HUES64 (cell line): Measurements from ENCODE around the gene NPHP4.

Experiments used
- H3K27ac ChIP-seq: 2 replicates; pipeline ENCODE4 v1.7.0; 2013; ENCODE audit warnings: low read depth, low read length, inconsistent platforms
- H3K27me3 ChIP-seq: 2 replicates; pipeline ENCODE4 v1.6.1; 2013; ENCODE audit warnings: mild to moderate bottlenecking, low read length; ENCODE audit not compliant: insufficient read depth
- H3K36me3 ChIP-seq: 2 replicates; pipeline ENCODE4 v1.6.1; 2013; ENCODE audit warnings: mild to moderate bottlenecking, low read length; ENCODE audit not compliant: insufficient read depth
- H3K4me1 ChIP-seq: 2 replicates; pipeline ENCODE4 v1.6.1; 2013; ENCODE audit warnings: mild to moderate bottlenecking, low read length, moderate library complexity; ENCODE audit not compliant: insufficient read depth
- H3K4me3 ChIP-seq: 2 replicates; pipeline ENCODE4 v1.5.1; 2013; ENCODE audit warnings: mild to moderate bottlenecking, low read length, moderate library complexity
- H3K9ac ChIP-seq: 2 replicates; pipeline ENCODE4 v1.6.1; 2013; ENCODE audit warnings: mild to moderate bottlenecking, low read depth, low read length
- H3K9me3 ChIP-seq: 2 replicates; pipeline ENCODE4 v1.6.1; 2013; ENCODE audit warnings: low read depth, low read length; ENCODE audit not compliant: insufficient read depth
- WGBS: fragments of 150-250, 120-280 bp; methylation state at CpG from one replicate; pipeline ENCODE4 v1.1.7; 2013; ENCODE audit warnings: missing lambda C conversion rate; 5-methylcytosine and 5-hydroxymethylcytosine counted together

Gene NPHP4

GRCh38 chr1:6002714-6003501, 10.7 kb upstream of the NPHP4 start:
- H3K36me3 ChIP-seq = no peaks in the 10 kb centered on the region
- no peak overlapping the region for H3K9ac ChIP-seq
- H3K27me3 ChIP-seq = peaks cover 12% of the 10 kb centered on the region
- no peak overlapping the region for H3K4me3 ChIP-seq
- no peak overlapping the region for H3K27ac ChIP-seq
- H3K4me1 ChIP-seq = peaks cover 13% of the 10 kb centered on the region
- no peaks in the 10 kb centered on the region for H3K9me3 ChIP-seq
- 31% methylated on average over 33 of the region's 33 CpGs for WGBS

GRCh38 chr1:6001992-6002576, 9.9 kb upstream of the NPHP4 start:
- H3K36me3 ChIP-seq = no peaks in the 10 kb centered on the region
- no peaks in the 10 kb centered on the region for H3K9me3 ChIP-seq
- 79% methylated on average over 13 of the region's 13 CpGs for WGBS
- peaks cover 12% of the 10 kb centered on the region for H3K27me3 ChIP-seq
- no peak overlapping the region for H3K27ac ChIP-seq
- no peak overlapping the region for H3K9ac ChIP-seq
- peaks cover 13% of the 10 kb centered on the region for H3K4me1 ChIP-seq
- H3K4me3 ChIP-seq = no peak overlapping the region

DNA sequence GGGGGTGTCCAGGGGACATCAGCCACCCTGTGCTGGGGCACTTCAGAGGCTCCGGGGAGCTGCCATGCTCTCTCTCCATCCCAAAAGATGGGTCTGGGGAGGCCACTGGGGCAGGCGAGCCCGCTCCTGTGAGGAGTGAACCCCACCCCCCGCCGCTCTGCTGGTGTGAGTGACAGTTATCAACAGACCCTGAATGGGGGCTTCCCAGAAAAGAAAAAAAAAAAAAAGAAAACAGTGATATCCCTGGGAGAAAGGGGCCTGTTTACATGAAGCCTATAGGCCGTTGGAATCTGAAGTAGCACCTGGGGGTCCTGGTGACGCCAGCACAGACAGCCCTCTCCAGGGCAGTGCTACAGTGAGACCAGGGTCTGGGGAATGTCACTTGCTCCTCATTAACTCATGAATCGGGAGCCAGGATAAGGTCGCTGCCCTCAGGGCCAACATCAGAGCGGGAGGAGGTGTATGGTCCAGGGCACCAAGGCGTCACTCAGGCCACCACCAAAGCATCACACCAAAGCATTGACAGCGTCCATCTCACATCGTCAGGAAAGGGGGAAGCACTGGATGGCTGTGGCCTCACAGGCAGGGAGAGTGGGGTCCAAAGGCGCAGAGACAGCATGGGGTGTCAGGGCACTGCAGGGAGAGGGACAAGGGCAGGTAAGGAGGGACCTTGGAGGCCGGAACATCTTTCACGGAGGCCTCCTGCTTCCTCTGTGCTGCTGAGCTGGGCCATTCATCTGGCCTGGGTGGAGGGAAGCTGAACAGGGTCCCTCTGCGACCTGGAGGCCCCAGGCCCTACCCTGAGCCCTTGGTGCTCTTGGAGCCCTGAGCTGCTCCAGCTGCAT, 8.4 kb upstream of the NPHP4 start:
- no peak overlapping the region for H3K9ac ChIP-seq

DNA sequence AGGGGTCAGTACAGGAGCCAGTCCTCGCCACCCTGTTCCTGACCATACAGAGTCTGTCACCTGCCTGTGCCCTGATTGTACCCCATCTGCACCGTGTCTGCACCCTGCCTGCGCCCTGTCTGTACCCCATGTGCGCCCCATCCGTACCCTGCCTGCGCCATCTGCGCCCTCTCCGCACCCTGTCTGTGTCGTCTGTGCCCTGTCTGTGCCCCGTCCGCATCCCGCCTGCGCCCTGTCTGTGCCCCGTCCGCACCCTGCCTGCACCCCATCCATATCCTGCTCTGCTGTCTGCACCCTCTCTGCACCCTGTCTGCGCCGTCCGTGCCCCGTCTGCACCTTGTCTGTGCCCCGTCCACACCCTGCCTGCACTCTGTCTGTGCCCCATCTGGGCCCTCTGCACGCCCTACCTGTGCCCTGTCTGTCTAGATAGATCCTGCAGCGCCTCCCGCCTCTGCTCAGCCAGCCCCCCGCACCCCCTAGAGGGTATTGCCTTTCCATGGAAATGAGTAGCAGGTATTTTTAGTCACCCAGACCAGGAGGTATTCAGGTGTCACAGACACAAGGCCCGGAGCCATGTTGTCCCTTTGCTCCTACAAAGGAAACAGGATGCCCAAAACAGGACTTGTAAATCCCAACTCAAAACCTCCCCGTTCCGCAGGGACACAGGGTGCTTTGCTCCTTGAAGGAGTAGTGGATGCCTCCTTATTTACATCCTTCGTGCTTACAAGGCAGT, 7.7 kb upstream of the NPHP4 start:
- H3K27me3 ChIP-seq = peaks cover 20% of the 10 kb centered on the region
- no peak overlapping the region for H3K9ac ChIP-seq
- H3K36me3 ChIP-seq = no peaks in the 10 kb centered on the region
- H3K4me3 ChIP-seq = no peak overlapping the region
- no peaks in the 10 kb centered on the region for H3K9me3 ChIP-seq
- WGBS = 92% methylated on average over 27 of the region's 28 CpGs
- H3K4me1 ChIP-seq = peaks cover 13% of the 10 kb centered on the region
- no peak overlapping the region for H3K27ac ChIP-seq

More for the DNA sequence above, 8.4 kb upstream of the NPHP4 start:
- Histone ChIP-seq H3K27ac (no peak overlapping the region), H3K4me3 (no peak overlapping the region), H3K36me3 (no peaks in the 10 kb centered on the region), H3K9me3 (no peaks in the 10 kb centered on the region), H3K4me1 (peaks cover 13% of the 10 kb centered on the region), H3K27me3 (peaks cover 12% of the 10 kb centered on the region)
- WGBS = 87% methylated on average over 17 of the region's 17 CpGs

- Histone ChIP-seq H3K36me3 (no peaks in the 10 kb centered on the region), H3K27me3 (peaks cover 29% of the 10 kb centered on the region), H3K4me3 (no peak overlapping the region), H3K9ac (no peak overlapping the region), H3K4me1 (peaks cover 10% of the 10 kb centered on the region), H3K27ac (no peak overlapping the region), H3K9me3 (no peaks in the 10 kb centered on the region)
- 95% methylated on average over 19 of the region's 19 CpGs for WGBS
Observed at GRCh38 chr1:5998906-5999301, 6.7 kb upstream of the NPHP4 start.

DNA sequence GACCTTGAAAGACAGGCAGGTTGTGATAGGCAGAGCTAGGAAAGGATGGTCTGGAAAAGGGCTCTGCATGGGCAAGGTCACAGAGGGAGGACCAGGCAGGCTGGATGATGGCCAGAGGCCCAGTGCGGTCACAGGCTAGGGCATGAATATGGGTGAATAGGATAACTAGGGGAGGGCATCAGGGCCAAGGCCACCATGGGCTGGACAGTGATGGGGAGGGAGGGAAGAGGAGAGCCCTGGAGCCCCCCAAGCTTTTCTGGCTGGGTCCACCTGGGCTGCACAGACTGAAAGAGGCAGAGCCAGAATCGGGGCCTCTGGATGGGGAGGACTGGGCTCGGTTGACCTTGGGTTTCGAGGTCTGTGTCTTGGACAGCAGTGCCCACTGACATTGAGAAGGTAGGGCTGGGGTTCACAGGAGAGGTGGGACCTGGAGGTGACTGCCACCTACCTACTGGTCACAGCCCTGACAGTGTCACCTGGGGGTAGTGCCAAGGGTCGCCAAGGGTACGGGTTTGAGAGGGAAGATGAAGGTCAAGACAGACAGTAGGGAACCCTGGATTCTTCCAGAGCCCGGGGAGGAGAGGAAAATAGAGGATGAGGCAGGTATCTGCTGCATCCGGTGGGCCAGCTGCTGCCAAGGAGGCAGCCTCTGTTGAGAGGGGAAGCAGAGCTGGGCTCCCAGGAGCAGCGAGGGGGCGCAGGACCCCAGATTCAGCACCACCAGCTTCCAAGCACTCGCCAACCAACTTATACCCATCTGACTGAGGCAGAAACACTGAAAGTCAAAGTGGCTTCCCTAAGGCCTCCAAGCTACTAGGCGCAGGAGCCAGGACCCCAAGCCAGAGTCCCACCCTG, 6.1 kb upstream of the NPHP4 start:
- 90% methylated on average over 12 of the region's 12 CpGs for WGBS

GRCh38 chr1:5997316-5997715, 5.1 kb upstream of the NPHP4 start:
- Histone ChIP-seq H3K36me3 (no peaks in the 10 kb centered on the region), H3K9ac (no peak overlapping the region), H3K4me3 (no peak overlapping the region)

More for the DNA sequence above, 6.1 kb upstream of the NPHP4 start:
- no peak overlapping the region for H3K9ac ChIP-seq
- H3K27ac ChIP-seq = no peak overlapping the region
- no peak overlapping the region for H3K4me3 ChIP-seq
- no peaks in the 10 kb centered on the region for H3K36me3 ChIP-seq
- no peaks in the 10 kb centered on the region for H3K9me3 ChIP-seq
- H3K27me3 ChIP-seq = peaks cover 29% of the 10 kb centered on the region
- H3K4me1 ChIP-seq = peaks cover 7% of the 10 kb centered on the region; the same call in 1 of the 2 replicates

DNA sequence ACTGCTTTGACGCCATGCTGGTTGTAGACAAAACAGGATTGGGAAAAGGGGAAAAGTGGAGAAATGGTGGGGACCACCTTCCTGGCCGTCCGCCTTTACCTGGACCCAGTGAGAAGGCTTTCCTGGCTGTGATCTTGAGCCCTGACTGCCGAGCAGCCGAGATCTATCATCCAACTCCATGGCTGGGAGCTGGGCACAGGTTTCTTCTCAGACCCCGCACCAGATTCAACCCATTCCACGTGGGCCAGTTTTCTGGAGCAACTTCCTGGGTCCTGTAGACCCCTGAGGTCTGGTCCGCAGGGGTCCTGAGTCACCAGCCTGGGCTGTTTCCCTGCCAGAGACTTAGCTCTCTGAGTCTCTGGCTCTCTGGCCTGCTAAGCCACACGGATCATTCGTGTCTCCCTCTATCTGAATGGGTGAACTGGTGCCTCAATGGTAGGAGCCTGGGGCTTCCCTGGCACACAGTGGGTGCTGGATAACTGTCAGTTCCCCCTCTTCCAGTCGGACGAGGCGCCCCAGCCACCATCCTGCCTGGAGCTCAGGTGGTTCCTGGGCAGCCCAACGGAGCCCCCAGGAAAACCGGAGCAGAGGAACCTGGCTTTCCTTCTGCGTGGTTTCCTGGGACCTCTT, 4.5 kb upstream of the NPHP4 start:
- Histone ChIP-seq H3K9me3 (no peaks in the 10 kb centered on the region), H3K9ac (no peak overlapping the region), H3K36me3 (no peaks in the 10 kb centered on the region), H3K27me3 (peaks cover 26% of the 10 kb centered on the region), H3K4me1 (peaks cover 5% of the 10 kb centered on the region; the same call in 1 of the 2 replicates), H3K4me3 (no peak overlapping the region), H3K27ac (no peak overlapping the region)
- 87% methylated on average over 16 of the region's 16 CpGs for WGBS

More at GRCh38 chr1:5997316-5997715, 5.1 kb upstream of the NPHP4 start:
- no peaks in the 10 kb centered on the region for H3K9me3 ChIP-seq
- 89% methylated on average over 5 of the region's 5 CpGs for WGBS
- H3K4me1 ChIP-seq = peaks cover 5% of the 10 kb centered on the region; the same call in 1 of the 2 replicates
- H3K27ac ChIP-seq = no peak overlapping the region
- H3K27me3 ChIP-seq = peaks cover 28% of the 10 kb centered on the region

DNA sequence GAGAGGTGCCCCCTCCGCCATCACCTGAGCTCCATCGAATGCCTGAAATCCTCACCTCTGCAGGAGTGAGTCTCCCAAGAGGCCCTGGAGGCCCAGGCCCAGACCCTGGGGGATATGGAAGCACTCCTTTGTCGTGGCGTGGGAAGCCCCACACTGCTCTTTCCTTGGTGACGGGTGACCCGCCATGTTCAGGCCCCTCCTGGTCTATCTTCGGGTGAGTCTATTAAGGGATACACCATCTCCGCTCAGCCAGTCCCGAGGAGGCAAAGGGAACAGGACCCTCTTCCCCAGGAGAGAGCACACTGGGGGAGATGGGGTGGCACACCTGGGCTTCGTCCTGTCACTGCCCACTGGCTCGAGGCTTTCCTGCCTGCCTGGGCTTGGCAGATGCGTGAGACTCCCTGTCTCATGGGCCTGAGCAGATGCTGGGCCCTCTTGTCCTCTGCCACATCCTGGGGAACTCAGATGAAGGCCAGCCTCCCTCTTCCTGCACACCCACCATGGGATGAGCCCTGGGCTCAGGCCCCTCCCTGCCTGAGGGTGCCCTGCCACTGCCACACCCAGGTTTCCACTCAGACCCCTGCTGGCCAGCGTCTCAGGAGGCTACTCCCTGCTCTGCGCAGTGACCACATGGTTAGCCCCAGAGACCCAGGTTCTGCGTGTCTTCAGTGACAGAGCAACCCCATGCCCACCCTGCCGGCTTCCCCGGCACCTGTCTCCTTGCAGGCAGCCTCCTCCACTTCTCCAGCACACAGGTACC, 3.8 kb upstream of the NPHP4 start:
- Histone ChIP-seq H3K27ac (no peak overlapping the region), H3K36me3 (no peaks in the 10 kb centered on the region), H3K9me3 (no peaks in the 10 kb centered on the region), H3K4me1 (peaks cover 5% of the 10 kb centered on the region; the same call in 1 of the 2 replicates), H3K9ac (no peak overlapping the region), H3K4me3 (no peak overlapping the region), H3K27me3 (peaks cover 30% of the 10 kb centered on the region)
- 93% methylated on average over 17 of the region's 17 CpGs for WGBS
